Endothelial cell of umbilical vein (primary cell): ENCODE results near the gene MCM9. TPM values are rescaled to one million over a fixed set of nuclear protein-coding genes. Genes with fewer than 3 reads are reported as not detected.

Source experiments
- BruUV-seq: library from RNA; stranded (reverse); fragments of 400-500 nt; replicated peaks from 2 replicates; lab custom pipeline; 2021; lab: Mats Ljungman, UMichigan
- CTCF ChIA-PET: fragments of 300-600, 350-600 bp; sonication (Branson Sonifier 250); formaldehyde crosslinking; loops from one replicate; lab custom pipeline; 2021; ENCODE audit warnings: antibody characterized with exemption, inconsistent platforms; lab: Charles Lee
- POLR2A ChIA-PET: fragments of 300-600, 350-600 bp; sonication (Branson Sonifier 250); formaldehyde crosslinking; loops from one replicate; lab custom pipeline; 2021; ENCODE audit warnings: antibody characterized with exemption, inconsistent platforms; lab: Charles Lee
- DNase-seq: peaks from one replicate; pipeline ENCODE4 v3.0.0-alpha.2; 2011; ENCODE audit warnings: low read depth, low spot score
- FAIRE-seq: peaks from 2 replicates; lab custom pipeline; 2011; peaks lifted over from hg19 to GRCh38; lab: Jason Lieb, UNC
- H2AFZ ChIP-seq: 2 replicates; pipeline ENCODE4 v1.6.0; 2012; ENCODE audit warnings: low read depth, low read length, control low read depth, inconsistent platforms
- H3K27ac ChIP-seq: 2 replicates; pipeline ENCODE4 v1.5.1; 2011; ENCODE audit warnings: low read depth, mild to moderate bottlenecking, control low read depth, low read length, moderate library complexity; ENCODE audit not compliant: insufficient read depth
- H3K27me3 ChIP-seq, 2 experiments: 2 replicates each; pipeline versions ENCODE4 v1.6.0 to v1.6.1; 2011; ENCODE audit warnings: low read length in 2 of 2, mixed read lengths in 1 of 2; ENCODE audit not compliant: control insufficient read depth in 2 of 2, insufficient read depth in 2 of 2
- H3K36me3 ChIP-seq, 2 experiments: 2 replicates in 1 of 2; 3 replicates in 1 of 2; pipeline ENCODE4 v1.5.1; 2011; ENCODE audit warnings: low read length in 2 of 2, mild to moderate bottlenecking in 1 of 2, moderate library complexity in 1 of 2; ENCODE audit not compliant: control insufficient read depth in 2 of 2, insufficient read depth in 2 of 2; ENCODE audit errors: extremely low read depth in 1 of 2
- H3K4me1 ChIP-seq: 3 replicates; pipeline ENCODE4 v1.5.1; 2011; ENCODE audit warnings: mild to moderate bottlenecking, low read length; ENCODE audit not compliant: control insufficient read depth, insufficient read depth; ENCODE audit errors: extremely low read depth
- H3K4me2 ChIP-seq: 2 replicates; pipeline ENCODE4 v1.6.1; 2011; ENCODE audit warnings: low read length, control low read depth, mixed read lengths; ENCODE audit not compliant: insufficient read depth
- H3K4me3 ChIP-seq, 3 experiments: fragments of 200-600 bp in 1 of 3; sonication (generic), shearing (Covaris generic) in 1 of 3; replicated peaks in 1 of 3; 2 replicates each; pipeline ENCODE4 v1.5.1; 2011 to 2016; ENCODE audit warnings: control low read depth in 3 of 3, low read length in 3 of 3, mild to moderate bottlenecking in 2 of 3, inconsistent platforms in 1 of 3, low read depth in 1 of 3, moderate library complexity in 1 of 3; ENCODE audit not compliant: insufficient read depth in 1 of 3
- H3K79me2 ChIP-seq: 2 replicates; pipeline ENCODE4 v1.6.0; 2012; ENCODE audit warnings: low read length, inconsistent platforms; ENCODE audit not compliant: control insufficient read depth, insufficient read depth
- H3K9ac ChIP-seq: replicated peaks from 2 replicates; pipeline ENCODE3; 2011; ENCODE audit warnings: low read length, control low read depth; ENCODE audit not compliant: insufficient read depth; ENCODE audit errors: extremely low read depth
- H3K9me1 ChIP-seq: replicated peaks from 3 replicates; pipeline ENCODE4 v1.6.0; 2011; ENCODE audit warnings: mild to moderate bottlenecking, low read length; ENCODE audit not compliant: control insufficient read depth, insufficient read depth; ENCODE audit errors: extremely low read depth
- H3K9me3 ChIP-seq: replicated peaks from 2 replicates; pipeline ENCODE4 v1.5.1; 2012; ENCODE audit warnings: low read length, inconsistent platforms; ENCODE audit not compliant: control insufficient read depth, insufficient read depth
- H4K20me1 ChIP-seq: replicated peaks from 2 replicates; pipeline ENCODE3; 2011; ENCODE audit warnings: mild to moderate bottlenecking, low read length; ENCODE audit not compliant: control insufficient read depth, insufficient read depth; ENCODE audit errors: extremely low read depth
- CTCF ChIP-seq, 2 donors: IDR thresholded peaks; 1 replicate in 1 of 2; 2 replicates in 1 of 2; pipeline ENCODE4 v1.5.1; 2011; ENCODE audit warnings: low read length in 2 of 2, mild to moderate bottlenecking in 2 of 2, moderate library complexity in 2 of 2, control low read depth in 1 of 2, inconsistent platforms in 1 of 2, low read depth in 1 of 2; ENCODE audit not compliant: insufficient read depth in 1 of 2; ENCODE audit errors: extremely low read depth in 1 of 2
- EZH2 ChIP-seq: IDR thresholded peaks from 2 replicates; pipeline ENCODE4 v1.6.1; 2012; ENCODE audit warnings: borderline replicate concordance, low read depth, mild to moderate bottlenecking, moderate library complexity, low read length, inconsistent platforms; ENCODE audit not compliant: severe bottlenecking
- FOS ChIP-seq: IDR thresholded peaks from 2 replicates; pipeline ENCODE4 v1.6.1; 2011; ENCODE audit warnings: mild to moderate bottlenecking, low read length, moderate library complexity, borderline replicate concordance; ENCODE audit not compliant: insufficient read depth
- GATA2 ChIP-seq: IDR thresholded peaks from 2 replicates; pipeline ENCODE4 v1.7.0; 2011; ENCODE audit warnings: low read depth, mild to moderate bottlenecking, moderate library complexity, mixed read lengths, low read length; ENCODE audit not compliant: insufficient read length, insufficient read depth
- JUN ChIP-seq: IDR thresholded peaks from 2 replicates; pipeline ENCODE4 v1.6.1; 2011; ENCODE audit warnings: borderline replicate concordance, low read depth; ENCODE audit not compliant: insufficient read length, insufficient read depth
- MYC ChIP-seq: IDR thresholded peaks from one replicate; pipeline ENCODE4 v1.6.1; 2011; ENCODE audit warnings: mild to moderate bottlenecking, low read depth, low read length
- POLR2A ChIP-seq: IDR thresholded peaks from 2 replicates; pipeline ENCODE4 v1.6.1; 2012; ENCODE audit warnings: low read depth, mild to moderate bottlenecking, control low read depth, low read length
- POLR2AphosphoS5 ChIP-seq: IDR thresholded peaks from 2 replicates; pipeline ENCODE4 v1.6.1; 2012; ENCODE audit warnings: low read depth, mild to moderate bottlenecking, control low read depth, low read length, moderate library complexity; ENCODE audit not compliant: insufficient read depth
- dilution Hi-C: fragments of 300-500 bp; cut with MboI; formaldehyde crosslinking; loops from one replicate; pipeline ENCODE4 v1.15.0; 2019; ENCODE audit warnings: low sequenced_read_pairs; ENCODE audit not compliant: extremely low pct_ligation_motif_present
- intact Hi-C: fragments of 100-400 bp; cut with micrococcal nuclease; formaldehyde crosslinking; loops from one replicate; pipeline ENCODE4 v1.10.0; 2022
- polyA plus RNA-seq, 4 experiments: library from polyadenylated mRNA; depleted of rRNA in 3 of 4; stranded (reverse) in 3 of 4; unstranded in 1 of 4; fragments of >200 nt; gene quantifications; 2 replicates each; pipeline versions ENCODE4 v1.2.1 to v1.2.3, GENCODE V29; 2011 to 2012; ENCODE audit warnings: missing spikeins in 1 of 4
- total RNA-seq: library from RNA; stranded (reverse); gene quantifications from 2 replicates; pipeline ENCODE4 v1.2.3, GENCODE V29; 2021
- TF ChIP-seq, protein P1 (sequence below): IDR thresholded peaks from 2 replicates; pipeline ENCODE4 v1.6.1; 2011; ENCODE audit not compliant: insufficient read depth, insufficient read length

Gene MCM9
- total and polyA plus RNA-seq, 2 donors (not counting 3 experiments of a cell fraction or from before 2014, with no cell fraction given) = 2.0 to 14.1 TPM

DNA sequence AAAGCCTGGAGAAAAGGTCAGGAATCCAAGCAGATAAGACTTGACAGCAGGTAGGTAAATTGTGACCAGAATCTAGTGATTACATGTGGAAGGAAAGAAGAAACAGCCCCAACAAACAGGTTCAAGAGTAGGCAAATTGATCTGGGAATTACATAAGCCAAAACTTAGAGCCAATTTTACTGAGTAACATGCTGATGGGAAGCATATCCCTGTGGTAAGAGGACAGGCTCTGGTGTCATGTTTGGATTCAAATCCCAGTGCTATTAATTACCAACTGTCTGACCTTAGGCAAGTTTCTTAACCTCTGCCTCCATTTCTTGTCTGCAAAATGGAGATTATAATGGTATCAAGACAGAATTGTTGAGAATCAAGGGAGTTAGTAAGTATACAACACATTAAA lies 20.4 kb downstream of the MCM9 start:
- intact Hi-C loops = no loop called here

More for the DNA sequence above, 20.4 kb downstream of the MCM9 start:
- dilution Hi-C loops = no loop called here
- no peak overlapping the region for H3K4me2 ChIP-seq
- DNase-seq = no peak
- H3K27me3 ChIP-seq = no peaks in the 10 kb centered on the region
- H4K20me1 ChIP-seq = no peaks in the 10 kb centered on the region
- no peak overlapping the region for H3K9ac ChIP-seq
- no peaks in the 10 kb centered on the region for H3K79me2 ChIP-seq
- no TSS peak for BruUV-seq
- no peak overlapping the region for H3K27ac ChIP-seq
- H2AFZ ChIP-seq = no peak overlapping the region
- no peaks in the 10 kb centered on the region for H3K4me1 ChIP-seq
- POLR2A ChIA-PET = no interaction called here
- CTCF ChIA-PET = no interaction called here
- no peaks in the 10 kb centered on the region for H3K9me3 ChIP-seq
- TF ChIP-seq POLR2A (no peak), CTCF (IDR thresholded peaks at IDR 0.05; ENCODE audit: extremely low read depth in 1 of 2, insufficient read depth in 1 of 2, low read depth in 1 of 2, low read length in 2 of 2) (no peak), FOS (no peak), EZH2 (no peak), MYC (no peak), POLR2AphosphoS5 (no peak), GATA2 (no peak), JUN (no peak)
- TF ChIP-seq, protein P1, sequence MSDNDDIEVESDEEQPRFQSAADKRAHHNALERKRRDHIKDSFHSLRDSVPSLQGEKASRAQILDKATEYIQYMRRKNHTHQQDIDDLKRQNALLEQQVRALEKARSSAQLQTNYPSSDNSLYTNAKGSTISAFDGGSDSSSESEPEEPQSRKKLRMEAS = no peak
- no peaks in the 10 kb centered on the region for H3K9me1 ChIP-seq
- no peak for FAIRE-seq
- no peak overlapping the region for H3K4me3 ChIP-seq
- H3K36me3 ChIP-seq = peaks cover 9 to 17% of the 10 kb centered on the region in 2 experiments
